Activated CD4-positive, alpha-beta T cell treated with anti-CD3 and anti-CD28 coated beads, Interleukin-2, amount 50 U/mL, for 16 hours (primary cell): ENCODE data around the gene ABCG2.
A peak's percentile ranks its signal among the peaks of the same experiment; 100 is the strongest.
"Not testable (repeated sequence)": the region's sequence is repeated elsewhere in the genome, so short reads cannot be mapped to it uniquely, and the experiment has no call there.

Experiments used
- DNase-seq: peaks from one replicate; pipeline ENCODE4 v3.0.0-alpha.2; 2020

ABCG2 gene

GRCh38 chr4:88109123-88109881, 49.1 kb downstream of the ABCG2 start:
- DNase-seq = no peak

GRCh38 chr4:88108747-88109122, 49.7 kb downstream of the ABCG2 start:
- no peak for DNase-seq

DNA sequence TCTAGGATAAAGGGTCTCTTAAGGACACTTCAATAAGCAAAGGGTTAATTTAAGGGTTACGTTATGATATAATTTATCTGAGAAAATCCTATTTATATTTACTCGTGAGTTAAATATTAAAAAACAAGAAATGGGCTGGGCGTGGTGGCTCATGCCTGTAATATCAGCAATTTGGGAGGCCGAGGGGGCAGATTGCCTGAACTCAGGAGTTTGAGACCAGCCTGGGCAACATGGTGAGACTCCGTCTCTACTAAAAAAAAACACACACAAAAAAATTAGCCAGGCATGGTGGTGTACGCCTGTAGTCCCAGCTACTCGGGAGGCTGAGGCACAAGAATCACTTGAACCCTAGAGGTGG, 50.4 kb downstream of the ABCG2 start:
- DNase-seq = not testable (repeated sequence)

GRCh38 chr4:88107406-88108107, 50.9 kb downstream of the ABCG2 start:
- DNase-seq = no peak

DNA sequence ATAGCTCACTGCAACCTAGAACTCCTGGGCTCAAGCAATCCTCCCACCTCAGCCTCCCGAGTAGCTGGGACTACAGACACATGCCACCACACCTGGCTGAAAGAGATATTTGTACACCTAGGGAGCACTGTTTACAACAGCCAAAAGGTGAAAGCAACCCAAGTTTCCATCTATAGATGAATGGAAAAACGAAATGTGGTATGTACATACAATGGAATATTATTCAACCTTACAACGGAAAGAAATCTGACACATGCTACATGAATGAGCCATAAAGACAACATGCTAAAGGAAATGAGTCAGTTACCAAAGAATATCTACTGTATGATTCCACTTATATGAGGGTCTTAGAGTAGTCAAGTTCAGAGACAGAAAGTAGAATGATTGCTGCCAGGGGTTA, 52.2 kb downstream of the ABCG2 start:
- peak; percentile 10 for DNase-seq

DNA sequence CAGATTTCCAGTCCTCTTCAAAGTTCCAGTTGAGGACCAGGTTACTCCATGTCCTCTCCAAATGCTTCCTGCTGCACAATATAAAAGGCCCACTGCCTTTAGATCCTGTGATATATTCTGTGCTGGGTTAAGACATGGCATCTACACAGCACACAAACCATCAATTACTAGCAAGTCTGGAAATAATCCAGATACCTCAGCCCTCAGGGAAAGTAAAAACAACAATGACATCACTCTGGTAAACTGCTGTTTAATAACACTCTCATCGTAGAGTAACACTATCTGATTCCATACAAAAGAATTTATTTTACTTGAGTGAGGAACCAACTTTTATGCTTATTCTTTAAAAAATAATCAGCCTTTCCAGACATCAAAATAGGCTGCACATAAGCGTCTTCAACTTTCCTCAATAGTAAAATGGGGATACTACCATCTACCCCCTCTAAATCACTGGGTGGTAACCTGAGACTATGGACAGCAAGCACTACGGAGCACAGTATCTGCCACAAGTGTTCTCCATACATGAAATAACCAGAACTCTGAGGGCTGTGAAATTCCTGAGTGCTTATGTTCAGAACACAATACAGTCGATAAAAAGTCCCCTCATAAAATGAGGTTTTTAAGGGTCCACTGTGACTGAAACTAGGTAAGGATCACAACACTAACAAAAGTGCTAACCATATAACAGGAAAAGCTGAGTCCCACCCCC, 53.4 kb downstream of the ABCG2 start:
- DNase-seq = no peak

DNA sequence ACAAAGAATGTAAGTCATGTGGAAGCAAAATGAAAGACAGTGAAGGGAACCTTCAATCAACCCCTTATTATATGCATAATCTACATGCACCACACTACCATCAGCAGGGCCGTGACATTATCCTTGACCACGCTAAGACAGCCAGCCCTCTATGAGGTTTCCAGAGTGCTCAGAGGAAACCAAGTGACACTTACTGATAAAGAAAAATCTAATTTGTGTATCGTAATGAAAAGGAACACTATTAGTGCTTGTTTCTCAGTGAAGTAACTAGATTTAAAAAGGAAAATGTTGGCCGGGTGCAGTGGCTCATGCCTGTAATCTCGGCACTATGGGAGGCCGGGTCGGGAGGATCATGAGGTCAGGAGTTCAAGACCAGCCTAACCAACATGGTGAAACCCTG, 56.4 kb downstream of the ABCG2 start:
- DNase-seq = no peak

GRCh38 chr4:88101165-88101564, 57.3 kb downstream of the ABCG2 start:
- DNase-seq = no peak

DNA sequence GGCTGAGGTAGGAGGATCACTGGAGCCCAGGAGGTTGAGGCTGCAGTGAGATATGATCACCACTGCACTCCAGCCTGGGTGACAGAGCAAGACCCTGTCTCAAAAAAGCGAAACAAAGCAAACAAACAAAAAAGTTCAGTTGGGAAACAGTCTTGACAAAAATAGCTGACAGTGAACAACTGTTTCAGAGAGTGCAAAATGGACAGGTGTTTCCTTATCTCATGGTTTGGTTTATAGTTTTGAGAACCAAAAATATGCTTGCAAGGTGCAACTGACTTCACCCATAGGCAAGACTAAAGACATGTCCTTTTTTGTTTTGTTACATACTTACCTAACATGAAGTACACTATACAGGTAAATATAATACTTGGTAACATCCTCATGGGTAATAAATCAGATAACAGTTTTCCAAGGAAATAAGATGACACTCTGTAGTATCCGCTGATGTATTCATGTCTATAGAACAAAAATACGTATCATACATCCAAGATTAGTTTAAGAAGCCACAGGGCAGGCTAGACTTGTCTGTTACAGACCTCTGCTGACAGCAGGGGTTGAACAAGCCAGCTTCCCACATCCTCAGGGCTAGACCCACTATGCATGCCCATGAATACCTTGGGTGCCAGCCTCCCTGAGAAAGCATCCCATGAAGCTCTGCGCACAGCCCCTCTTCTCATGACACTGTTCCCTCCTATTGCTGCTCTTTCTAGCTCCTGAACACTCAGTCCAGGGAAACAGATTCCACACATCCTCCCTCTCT, 59.3 kb downstream of the ABCG2 start:
- no peak for DNase-seq

- DNase-seq = no peak
Observed at GRCh38 chr4:88097781-88098180, 60.7 kb downstream of the ABCG2 start.

DNA sequence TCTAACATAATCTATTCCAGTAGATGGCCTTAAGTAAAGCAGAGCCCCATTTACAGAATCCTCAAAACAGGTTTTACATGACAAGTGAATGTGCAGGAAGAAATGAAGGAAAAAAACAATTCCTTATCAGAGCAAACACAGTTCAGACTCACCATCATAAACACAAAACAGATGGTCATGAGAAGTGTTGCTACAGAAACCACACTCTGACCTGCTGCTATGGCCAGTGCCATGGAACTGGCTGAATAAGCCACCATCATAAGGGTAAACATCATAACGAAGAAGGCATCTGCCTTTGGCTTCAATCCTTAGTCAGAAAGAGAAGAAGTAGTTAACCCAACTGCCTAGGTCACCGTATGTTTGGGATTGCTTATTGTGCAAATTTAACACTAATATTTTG, 61.1 kb downstream of the ABCG2 start:
- no peak for DNase-seq

DNA sequence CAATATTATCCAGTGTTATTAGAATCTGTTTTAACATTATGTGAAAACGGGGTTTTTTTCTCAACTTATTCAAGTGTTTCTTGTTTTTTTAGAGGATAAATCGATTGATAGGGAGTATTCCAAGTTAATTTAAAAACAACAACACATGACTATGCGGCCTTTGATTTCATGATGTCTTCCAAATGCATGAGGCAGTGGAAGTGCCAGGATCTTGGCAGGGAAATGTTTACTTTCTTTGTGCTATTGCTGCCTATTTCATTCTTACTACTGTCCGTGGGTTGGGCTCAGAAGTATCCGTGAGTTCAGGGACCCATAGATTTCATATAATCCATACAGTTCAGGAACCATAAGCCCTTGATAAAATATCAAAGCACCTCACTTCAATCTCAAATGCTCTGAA, 64.6 kb downstream of the ABCG2 start:
- no peak for DNase-seq

- no peak for DNase-seq
Observed at GRCh38 chr4:88091378-88091777, 67.1 kb downstream of the ABCG2 start.

DNA sequence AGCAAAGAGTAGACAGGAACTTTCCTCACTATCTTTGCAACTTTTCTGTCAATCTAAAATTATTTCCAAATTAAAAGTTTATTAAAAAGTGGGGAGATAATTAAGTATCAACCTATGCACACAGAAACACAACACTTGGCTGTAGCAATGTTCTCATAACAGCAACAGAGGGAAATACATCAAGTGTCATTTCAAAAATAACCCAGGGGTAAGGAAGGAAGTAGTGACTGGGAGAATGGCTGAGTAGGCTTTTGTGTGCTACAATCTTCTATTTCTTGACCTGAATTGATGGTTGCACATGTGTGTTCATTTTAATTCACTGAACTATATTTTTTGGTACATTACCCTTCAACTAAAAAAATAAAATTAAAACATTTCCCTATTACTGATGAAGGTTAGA, 67.5 kb downstream of the ABCG2 start:
- DNase-seq = no peak

DNA sequence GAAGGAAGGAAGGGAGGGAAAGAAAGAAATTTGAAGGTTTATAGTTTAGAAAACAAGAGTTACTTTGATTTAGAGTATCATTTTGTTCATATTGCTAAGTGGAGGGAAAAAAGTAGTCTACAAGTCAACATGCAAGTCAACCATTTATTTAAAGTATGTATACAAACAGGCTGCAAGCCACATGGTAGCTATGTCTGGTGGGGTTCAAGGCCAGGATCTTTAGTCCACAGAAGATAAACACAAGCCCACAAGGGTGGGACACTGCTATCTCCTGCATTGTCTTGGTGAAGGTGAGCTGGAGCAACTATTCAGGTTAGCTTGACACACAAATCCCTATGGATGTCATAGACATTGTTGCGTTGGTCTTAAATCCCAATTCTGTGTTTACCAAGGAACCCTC, 71.4 kb downstream of the ABCG2 start:
- DNase-seq = no peak

DNA sequence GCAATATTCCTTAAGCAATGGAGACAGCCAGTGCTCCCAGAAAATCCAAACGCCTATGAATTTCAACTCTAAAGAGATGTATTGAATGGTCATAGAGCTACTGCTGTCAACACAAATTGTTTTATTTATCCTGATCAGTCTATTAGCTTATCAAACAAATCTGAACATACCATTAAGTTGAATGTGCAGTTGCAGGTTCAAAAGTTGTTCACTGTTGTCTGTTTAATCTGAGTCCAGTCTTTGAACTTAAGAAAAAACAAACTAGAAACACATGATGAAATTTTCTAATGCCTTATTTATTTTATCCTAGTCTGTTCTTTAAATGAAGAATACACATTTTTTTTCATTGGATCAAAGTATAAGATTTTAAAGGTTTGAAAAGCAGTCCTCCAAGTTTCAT, 77.8 kb downstream of the ABCG2 start:
- DNase-seq = no peak

GRCh38 chr4:88078579-88078978, 79.9 kb downstream of the ABCG2 start:
- no peak for DNase-seq

GRCh38 chr4:88077911-88078524, 80.4 kb downstream of the ABCG2 start:
- DNase-seq = no peak

- no peak for DNase-seq
Observed at GRCh38 chr4:88075336-88075735, 83.1 kb downstream of the ABCG2 start.

- DNase-seq = no peak
Observed at GRCh38 chr4:88070031-88070430, 88.4 kb downstream of the ABCG2 start.

- DNase-seq = no peak
Observed at GRCh38 chr4:88064410-88064809, 94.0 kb downstream of the ABCG2 start.

DNA sequence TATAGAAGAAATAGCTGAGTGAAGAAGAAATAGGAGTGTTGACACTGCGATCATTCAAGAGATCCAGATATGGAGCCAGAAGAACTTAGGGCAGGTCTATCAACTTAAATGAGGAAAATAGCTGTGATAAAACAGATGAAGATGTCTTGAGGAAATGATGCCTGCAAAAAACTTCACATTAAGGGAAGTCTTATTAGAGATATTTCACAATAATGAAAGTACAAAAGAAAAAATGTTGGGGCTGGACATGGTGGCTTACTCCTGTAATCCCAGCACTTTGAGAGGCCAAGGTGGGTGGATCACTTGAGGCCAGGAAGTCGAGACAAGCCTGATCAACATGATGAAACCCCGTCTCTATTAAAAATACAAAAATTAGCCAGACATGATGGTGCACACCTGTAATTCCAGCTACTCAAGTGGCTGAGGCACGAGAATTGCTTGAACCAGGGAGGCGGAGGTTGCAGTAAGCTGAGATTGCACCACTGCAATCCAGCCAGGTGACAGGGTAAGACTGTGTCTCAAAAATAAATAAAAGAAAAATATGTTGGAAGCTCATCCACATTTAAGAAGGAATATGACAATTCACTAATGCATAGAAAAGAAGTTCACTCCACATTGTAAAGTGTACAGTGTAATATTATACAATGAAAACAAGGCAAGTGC, 94.7 kb downstream of the ABCG2 start:
- DNase-seq = no peak
